ENCODE data around the gene B4GALT3.

DNA sequence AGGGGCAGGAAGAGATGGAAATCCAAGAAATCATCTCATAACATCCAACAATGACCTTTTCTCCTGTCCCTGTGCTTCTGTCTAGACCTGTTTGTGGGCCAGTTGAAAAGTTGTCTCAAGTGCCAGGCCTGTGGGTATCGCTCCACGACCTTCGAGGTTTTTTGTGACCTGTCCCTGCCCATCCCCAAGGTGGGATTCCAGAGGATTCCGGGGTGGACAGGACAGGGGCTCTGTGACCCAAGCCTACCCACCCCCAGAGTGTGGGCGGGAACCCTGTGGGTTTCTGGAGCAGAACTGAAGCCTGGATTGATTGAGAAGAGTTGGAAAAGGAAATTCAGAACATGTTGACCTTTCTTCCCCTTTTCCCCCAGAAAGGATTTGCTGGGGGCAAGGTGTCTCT, 13.5 kb downstream of the B4GALT3 start:
- no peak for TF ChIP-seq CCNT2 (IDR thresholded peaks at IDR 0.05; ENCODE audit: borderline replicate concordance, extremely low read depth, insufficient read length, low read depth, low read length)
- no peak for TF ChIP-seq MXI1 (IDR thresholded peaks at IDR 0.05; ENCODE audit: low read depth, low read length)
- TF ChIP-seq TEAD1 (CRISPR knock-in tag; IDR thresholded peaks at IDR 0.05) = no peak
- TF ChIP-seq ZNF347 (CRISPR knock-in tag; IDR thresholded peaks at IDR 0.05; ENCODE audit: low read depth) = no peak
- TF ChIP-seq RAD51 (IDR thresholded peaks at IDR 0.05; ENCODE audit: borderline replicate concordance, low read depth) = no peak
- TF ChIP-seq KDM4B (IDR thresholded peaks at IDR 0.05; ENCODE audit: borderline replicate concordance in 2 of 2, low read depth in 1 of 2) = no peak
- TF ChIP-seq CEBPB (tag; IDR thresholded peaks at IDR 0.05) = no peak
- no peak for TF ChIP-seq BHLHE40 (IDR thresholded peaks at IDR 0.05; ENCODE audit: low read length)

Measured in K562 (cell line).